Measurements from ENCODE around the gene LPO.

The LPO gene

GRCh38 chr17:58264407-58265103 lies 26.2 kb downstream of the LPO start:
- DNase-seq = no peak

DNA sequence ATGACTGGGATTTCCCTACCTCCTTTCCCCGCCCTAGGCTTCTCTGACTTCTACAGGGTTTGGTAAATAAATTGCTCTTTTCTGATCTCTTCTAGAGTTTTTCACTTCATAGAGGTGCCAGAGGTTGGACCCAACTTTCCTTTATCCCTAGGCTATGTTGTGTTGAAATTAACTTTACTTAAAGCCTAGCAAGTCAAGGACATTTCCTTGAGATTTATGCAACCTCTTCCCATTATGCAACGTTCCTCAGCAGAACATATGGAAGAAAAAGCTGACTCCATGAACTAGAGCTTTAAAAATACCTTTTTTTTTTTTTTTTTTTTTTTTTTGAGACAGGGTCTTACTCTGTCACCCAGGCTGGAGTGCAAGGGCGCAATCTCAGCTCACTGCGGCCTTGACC lies 26.9 kb downstream of the LPO start:
- DNase-seq = no peak

DNA sequence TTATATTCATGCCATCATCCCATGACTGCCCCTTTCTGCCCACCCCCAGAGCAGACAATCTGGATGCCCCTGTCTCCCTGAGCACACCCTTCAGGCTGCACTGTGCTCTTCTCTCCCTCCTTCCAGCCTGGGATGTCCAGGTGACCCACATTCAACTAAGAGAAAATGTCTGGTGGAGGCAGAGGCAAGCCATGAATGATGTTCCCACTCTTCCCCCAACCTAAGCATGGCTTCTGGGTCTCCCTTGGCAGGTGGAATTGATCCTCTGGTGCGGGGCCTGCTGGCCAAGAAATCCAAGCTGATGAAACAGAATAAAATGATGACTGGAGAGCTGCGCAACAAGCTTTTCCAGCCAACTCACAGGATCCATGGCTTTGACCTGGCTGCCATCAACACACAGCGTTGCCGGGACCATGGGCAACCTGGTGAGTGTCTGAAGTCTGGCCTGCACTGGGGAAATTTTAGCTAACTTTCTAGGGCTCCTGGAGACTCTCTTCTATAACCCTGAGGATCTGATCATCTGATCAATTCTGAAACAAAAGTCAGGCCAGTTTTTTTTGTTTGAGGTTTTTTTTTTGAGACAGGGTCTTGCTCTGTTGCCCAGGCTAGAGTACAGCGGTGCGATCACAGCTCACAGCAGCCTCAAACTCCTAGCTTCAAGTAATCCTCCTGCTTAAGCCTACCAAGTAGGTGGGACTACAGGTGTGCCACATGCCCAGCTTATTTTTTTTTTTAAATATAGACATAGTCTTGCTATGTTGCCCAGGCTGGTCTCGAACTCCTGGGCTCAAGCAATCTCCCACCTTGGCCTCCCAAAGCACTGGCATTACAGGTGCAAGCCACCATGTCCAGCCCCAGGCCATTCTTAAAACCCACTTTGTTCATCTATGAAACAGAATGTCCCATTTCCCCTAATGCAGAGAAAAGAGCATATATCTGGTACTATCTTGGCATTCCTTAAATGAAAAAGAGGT lies 27.8 kb downstream of the LPO start:
- DNase-seq = no peak

- DNase-seq = no peak
Observed at GRCh38 chr17:58267347-58268324, 29.3 kb downstream of the LPO start.

- no peak for DNase-seq
Observed at GRCh38 chr17:58268326-58268725, 29.9 kb downstream of the LPO start.

DNA sequence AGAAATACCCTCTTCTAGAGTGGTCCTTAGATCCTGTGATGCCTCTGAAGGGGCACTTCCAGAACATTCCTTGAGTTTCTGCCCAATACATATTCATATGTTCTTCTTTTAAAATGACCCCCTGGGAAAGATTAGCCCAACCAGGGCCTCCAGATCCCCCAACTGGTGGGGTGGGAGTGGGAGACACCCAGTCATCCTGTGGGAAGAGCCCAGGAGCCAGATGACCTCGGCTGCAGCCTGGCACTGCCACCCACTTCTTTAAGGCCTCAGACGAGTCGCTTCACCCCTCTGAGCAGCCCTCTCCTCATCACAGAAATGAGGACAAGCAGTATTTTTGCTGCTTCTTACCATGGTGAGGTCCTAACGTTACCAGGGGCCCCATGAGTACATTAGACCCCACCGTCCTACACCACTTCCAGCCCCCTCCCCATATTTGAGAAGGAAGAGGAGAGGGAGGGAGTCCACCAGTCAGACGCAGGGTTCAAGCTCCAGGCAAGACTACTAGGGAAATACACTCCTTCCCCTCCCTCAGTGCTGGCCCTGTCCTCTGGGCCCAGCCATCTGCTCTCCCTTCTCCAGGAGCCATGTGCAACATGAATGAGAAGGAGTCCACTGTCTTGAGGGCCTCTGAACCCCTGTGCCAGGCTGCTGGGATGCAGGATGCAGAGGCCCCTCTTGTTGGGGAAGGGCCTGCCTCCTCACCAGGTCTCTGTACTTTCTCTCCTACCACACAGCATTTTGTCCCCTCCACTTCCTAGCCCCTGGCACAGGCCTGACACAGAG lies 30.6 kb downstream of the LPO start:
- no peak for DNase-seq

DNA sequence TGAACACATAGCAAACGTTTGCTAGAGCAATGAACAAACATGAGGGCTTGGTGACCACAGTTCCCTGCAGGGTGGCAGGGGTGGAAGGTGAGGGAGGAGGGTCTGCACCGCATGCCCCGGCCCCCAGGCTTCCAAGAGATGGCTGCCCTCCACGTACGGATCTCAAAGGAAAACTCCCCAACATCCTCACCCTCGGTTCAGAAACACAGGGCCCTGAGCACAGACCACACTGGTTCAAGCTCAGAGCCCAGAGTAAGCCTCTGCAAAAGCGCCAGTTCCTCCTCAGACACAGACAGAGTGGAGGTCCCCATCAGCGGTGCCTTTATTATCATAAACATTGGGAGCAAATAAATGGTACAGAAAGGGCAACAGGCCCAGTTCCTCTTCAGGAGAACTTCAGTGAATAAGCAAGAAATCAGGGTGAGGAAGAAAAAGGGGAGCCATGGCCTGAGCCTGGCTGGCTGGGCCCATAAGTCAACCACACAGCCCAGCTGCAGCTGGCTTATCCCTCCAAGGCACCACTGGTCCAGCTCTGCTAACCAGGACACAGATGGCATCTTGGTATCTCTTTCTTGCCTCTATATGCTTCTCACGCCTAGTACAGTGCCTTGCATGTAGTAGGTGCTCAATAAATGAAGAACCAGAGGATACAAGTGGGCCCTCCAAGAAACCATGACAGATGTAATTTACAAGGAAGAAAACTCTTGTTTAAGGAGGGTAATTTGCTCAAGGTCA lies 31.3 kb downstream of the LPO start:
- DNase-seq = no peak

- DNase-seq = no peak
Observed at GRCh38 chr17:58270476-58271215, 32.3 kb downstream of the LPO start.

DNA sequence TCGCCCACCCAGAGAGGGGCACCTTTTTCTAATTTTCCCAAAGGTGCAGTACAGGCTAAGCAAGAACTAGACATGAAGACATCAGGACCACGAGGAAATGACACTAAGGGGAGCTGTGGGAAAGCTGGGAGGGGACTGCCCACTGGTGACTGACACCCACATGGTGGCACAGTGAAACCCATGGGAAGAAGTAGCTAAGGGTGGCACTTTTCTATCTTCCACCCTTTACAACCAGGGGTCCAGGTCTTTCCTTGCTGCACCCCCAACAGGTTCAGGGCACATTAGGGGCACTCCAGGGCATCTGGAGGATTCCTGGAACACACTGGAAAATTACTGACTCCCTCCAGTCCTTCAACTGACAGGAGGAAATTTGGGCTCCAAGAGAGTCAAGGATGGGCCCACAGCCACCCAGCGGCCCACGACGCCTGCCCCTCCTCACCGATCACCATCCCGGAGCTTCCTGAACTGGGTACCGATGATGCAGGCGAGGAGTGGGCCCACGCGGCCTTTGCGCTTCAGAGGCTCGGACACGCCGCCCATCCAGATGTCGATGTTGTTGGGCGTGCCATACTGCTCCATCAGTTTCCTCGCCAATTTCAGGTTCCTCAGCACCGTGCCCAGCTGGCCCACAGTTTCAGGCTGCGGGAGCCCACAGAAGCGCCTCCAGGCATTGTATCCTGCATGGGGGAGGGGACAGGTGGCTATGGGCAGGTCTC lies 33.0 kb downstream of the LPO start:
- DNase-seq = peak in 2 of 3 donors; percentile 46 to 54

DNA sequence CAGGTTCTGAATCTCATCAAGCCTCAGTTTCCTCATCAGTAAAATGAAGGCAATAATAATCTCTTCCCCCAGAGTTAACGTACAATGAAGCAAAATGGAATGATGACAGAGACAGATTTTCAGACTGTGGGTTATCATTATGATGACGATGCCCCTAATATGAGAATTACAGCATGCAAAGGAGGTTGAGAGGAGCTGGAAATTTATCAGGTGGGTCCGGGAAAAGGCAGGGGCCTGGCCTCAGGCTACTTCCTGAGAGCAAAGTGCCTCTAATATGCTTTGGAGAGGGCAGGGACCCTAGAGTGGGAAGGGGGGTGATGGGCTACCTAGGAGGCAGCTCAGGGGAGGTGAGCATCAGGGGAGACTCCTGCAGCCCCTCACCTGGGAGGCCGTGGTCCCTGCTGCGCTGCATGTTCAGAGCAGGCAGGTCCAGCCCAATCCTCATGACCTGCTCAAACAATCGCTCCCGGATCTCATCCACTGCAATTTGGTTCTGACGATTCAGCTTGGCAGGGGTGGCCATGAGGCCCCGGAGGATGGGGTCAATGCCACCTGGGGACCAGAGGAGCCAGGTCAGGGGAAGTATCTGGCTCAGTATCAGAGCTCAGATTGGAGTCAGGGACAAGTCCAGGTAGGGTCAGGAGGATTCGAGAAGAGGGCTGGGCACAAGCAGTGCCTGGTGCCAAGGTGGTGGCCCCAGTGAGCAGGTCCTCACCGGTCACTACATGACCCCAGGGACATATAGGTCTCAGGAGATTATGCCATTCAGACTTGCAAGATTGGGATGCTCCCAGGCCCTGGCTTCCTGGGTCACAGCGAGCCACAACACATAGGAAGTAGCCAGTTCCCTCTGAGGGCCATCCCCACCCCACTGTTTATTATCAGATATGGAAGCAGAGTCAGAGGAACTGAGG lies 34.2 kb downstream of the LPO start:
- DNase-seq = no peak

DNA sequence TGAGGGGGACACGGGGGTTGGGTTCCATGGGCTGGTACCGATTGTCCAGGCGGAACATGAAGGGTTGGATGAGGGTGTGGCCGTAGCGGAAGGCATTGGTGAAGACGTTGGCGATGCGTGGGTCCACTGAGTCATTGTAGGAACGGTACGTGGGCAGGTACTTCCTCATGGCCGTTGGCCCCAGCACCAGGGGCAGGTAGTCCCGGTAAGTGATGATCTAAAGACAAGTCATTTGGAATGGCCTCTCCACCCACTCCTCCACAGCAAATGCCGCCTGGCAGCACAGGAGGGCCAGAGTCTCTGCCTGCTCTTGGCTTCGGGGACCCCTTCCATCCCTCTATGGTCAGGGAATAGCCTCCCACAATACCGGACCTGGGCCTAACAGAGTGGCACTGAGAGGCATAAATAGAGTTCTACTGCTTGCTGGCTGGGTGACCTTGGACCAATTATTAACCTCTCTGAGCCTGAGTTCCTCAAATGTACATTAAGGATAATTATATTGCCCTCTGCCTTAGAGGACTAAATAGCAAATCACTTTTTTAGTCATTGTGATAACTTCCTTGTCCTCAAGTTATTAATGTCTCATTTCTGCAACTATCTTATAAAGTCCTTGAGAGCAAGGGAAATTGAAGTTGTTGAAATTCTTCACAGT lies 35.2 kb downstream of the LPO start:
- peak; percentile 65 to 67 (median 66) for DNase-seq

DNA sequence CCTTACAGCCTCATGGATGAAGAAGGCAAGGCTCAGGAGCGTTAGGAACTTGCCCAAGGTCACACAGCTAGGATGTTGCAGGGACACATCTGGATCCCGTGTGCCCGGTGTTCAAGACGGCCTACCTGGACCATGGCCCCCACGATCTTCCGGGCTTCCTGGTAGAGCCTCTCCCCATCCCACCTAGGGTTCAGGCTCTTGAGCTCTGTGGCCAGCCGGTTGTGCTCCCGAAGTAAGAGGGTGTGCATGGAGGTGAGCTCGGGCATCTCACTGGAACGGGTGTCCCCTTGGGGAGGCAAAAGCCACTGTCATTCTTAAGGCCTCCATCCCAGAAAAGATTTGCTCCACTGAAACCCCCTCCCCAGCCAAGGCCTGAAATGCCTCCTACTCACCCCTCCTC lies 37.0 kb downstream of the LPO start:
- DNase-seq = no peak

- no peak for DNase-seq
Observed at GRCh38 chr17:58276423-58276822, 38.0 kb downstream of the LPO start.

DNA sequence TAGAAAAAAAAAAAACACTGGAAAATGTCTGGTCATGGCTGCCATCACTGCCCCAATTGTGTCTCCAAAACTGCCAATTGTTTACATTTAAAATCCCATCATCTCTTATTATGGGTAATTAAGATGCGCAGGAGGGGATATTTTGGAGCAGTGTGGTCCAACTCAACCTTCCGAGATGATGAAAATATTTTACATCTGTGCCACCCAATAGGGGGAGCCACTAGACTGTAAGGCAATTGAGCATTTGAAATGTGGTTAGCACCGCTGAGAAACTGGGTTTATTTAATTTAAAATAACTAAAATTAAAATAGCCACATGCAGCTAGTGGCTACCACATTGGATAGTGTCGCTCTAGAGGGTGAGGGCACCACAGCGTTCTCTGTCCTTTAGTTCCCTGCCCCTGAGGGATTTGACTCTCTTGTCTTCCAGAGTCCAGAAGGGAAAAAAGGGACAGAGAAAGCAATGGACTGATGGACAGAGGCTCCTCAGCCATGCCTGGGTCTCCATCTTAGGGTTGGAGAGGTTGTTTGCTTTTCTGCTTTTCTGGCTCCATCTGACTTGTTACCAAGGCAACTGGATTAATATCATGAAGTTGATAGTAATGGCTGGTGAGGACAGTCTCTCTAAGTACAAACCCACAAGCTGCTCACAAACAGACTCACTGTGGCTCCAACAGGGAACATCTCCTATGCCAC lies 38.9 kb downstream of the LPO start:
- DNase-seq = peak; percentile 74 to 78 (median 78)

GRCh38 chr17:58277802-58278595 lies 39.6 kb downstream of the LPO start:
- DNase-seq = no peak

DNA sequence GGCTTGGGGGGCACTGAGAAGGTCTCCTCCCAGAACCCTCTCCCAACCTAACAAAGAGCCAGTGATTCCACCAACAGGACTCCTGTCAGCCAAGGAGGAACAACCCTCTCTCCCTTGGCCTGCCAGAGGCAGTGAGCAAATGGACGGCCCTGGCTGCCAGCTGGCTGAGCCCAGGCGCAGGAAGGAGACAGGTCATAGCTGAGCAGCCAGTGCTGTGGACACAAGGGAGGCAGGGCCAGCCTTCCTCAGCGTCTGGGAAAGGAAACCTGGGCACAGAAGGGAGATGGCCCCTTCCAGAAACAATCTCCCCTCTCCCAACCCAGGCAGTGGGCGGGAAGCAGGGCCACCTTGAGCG lies 40.3 kb downstream of the LPO start:
- peak in 2 of 3 donors; percentile 51 to 59 for DNase-seq
